Suprapubic skin (tissue), 4 donors: ENCODE measurements around the gene ATF6.

Experiments used
- EP300 ChIP-seq: sonication (generic); formaldehyde crosslinking; IDR thresholded peaks from one replicate; pipeline ENCODE4 v1.6.1; 2017; ENCODE audit warnings: antibody characterized with exemption
- POLR2A ChIP-seq, 2 donors: fragments of 450-650 bp; IDR thresholded peaks; one replicate each; pipeline ENCODE4 v1.6.1; 2017; ENCODE audit warnings: antibody characterized with exemption in 2 of 2, mild to moderate bottlenecking in 2 of 2, moderate library complexity in 2 of 2
- POLR2AphosphoS5 ChIP-seq, 3 donors: sonication (generic); formaldehyde crosslinking; IDR thresholded peaks; one replicate each; pipeline ENCODE4 v1.6.1; 2017; ENCODE audit warnings: antibody characterized with exemption in 3 of 3

DNA sequence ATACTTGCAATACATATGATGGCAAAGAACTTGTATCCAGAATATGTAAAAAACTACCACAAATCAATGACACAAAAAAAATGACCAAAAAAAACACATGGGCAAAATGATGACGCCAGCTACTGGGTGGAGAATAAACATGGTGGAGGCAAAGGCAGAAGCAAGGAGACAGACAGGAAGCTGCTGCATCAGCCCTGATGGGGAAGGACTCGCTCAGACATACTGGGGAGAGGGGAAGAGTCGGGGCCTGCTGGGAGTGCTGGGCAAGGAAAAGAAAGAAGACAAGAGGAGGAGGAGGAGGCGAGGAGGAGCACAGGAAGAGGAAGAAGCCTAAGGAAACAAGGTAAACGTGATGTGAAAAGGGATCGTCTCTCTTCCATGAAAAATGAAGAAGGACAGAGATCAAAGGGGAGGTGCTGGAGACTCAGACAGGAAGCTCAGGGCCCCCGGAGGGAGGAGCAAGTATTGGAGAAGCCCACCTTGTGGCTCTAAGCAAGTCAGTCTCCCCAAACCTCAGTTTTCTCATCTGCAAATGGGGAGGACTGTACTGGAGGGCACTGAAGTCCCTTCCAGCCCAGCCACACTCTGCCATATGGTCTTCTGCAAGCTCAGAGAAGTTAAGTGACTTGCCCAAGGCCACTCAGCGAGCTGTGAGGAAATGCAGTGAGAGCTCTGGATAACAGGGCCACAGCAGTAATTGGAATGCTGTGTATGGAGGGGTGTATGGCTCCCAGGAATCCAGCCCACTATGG lies 233.4 kb downstream of the ATF6 start:
- TF ChIP-seq POLR2A (IDR thresholded peaks at IDR 0.05) (no peak), EP300 (no peak), POLR2AphosphoS5 (IDR thresholded peaks at IDR 0.05) (no peak)
